HG03159 (cell line): ENCODE data around the gene ATF3.

Source experiments
- ATAC-seq: cut with Tn5 transposase; IDR thresholded peaks from one replicate; pipeline ENCODE4 v1.9.1; 2021; ENCODE audit warnings: mild to moderate bottlenecking, moderate library complexity; ENCODE audit not compliant: unreplicated experiment

ATF3 gene, protein sequence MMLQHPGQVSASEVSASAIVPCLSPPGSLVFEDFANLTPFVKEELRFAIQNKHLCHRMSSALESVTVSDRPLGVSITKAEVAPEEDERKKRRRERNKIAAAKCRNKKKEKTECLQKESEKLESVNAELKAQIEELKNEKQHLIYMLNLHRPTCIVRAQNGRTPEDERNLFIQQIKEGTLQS

DNA sequence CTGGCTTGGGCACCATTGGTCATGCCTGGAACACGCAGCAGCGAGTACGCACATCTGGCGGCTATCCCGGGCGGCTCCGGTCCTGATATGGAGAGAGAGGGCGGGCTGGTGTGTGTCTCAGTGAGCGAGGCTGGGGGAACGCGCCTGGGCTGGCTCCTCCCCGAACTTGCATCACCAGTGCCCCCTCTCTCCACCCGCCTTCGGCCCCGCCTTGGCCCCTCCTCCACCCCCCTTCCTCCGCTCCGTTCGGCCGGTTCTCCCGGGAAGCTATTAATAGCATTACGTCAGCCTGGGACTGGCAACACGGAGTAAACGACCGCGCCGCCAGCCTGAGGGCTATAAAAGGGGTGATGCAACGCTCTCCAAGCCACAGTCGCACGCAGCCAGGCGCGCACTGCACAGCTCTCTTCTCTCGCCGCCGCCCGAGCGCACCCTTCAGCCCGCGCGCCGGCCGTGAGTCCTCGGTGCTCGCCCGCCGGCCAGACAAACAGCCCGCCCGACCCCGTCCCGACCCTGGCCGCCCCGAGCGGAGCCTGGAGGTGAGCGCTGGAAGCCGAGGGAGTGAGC, at the start of gene ATF3:
Gene ATF3, plus strand, starts transcription at position 370 of the 567 bp plus-strand sequence. CDS start 6,261 bp downstream, outside the sequence.
- peak; percentile 65 for ATAC-seq

DNA sequence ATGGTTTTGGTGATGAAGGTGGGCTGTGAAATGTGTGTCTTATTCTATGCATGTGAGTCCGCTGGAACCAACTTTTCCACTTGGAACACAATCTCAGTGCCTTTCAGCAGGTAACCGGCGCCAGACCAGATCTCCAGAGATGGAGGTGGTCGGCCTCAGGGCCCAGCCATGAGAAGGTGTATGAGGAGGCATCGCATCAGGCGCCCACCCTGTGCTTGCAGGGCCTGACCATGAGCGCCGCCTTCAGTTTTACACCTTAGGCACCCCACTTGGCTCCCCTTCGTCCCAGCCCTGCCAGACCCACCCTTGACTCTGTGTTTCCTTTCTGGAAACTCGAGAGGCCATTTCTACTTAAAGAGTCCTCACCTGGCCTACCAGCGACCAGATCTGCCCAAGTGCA, 48.6 kb upstream of the ATF3 start:
- ATAC-seq, result no peak

DNA sequence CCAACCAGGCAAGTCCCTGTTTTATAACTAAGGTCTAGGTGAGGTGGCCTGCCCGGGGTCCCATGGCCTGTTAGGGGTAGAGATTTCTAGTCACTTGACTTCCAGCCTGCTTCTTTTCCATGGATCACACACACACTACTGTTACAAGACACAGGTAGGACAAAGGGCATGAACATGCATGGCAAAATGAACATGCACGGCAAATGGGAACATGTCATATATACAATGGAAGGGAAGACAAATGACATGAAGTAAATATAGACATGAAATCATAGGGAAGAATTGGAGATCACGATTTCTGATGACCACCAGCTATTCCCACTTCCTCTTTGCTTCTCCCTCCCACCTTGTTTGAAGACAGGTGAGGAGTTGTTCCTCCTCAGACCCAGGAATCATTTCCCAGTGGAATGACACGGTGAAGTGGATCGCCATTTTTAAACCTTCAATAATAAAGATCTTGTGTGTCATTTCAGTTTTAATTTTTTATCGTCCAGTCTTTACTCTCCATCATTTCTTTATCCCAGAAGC, 47.6 kb upstream of the ATF3 start:
- no peak for ATAC-seq

DNA sequence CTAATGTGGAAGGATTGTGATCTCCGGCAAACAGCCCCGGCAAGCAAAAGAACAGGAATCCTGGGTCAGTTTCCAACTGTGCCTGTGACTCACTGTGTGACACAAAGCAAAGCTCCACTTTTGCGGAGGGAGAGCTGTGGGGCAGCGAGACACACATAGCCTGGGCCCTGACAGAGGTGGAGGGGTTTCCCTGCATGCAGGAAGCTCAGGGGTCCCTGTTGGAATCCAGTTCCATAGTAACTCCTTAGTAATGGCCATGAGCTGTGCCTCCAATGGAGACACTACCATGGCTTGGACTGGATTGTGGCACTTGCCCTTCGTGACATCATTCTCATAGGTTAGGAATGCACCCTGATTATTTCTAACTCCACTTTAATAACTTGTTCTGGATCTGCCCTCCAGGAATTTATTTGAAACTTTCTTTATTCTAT, 47.0 kb upstream of the ATF3 start:
- ATAC-seq, result no peak

DNA sequence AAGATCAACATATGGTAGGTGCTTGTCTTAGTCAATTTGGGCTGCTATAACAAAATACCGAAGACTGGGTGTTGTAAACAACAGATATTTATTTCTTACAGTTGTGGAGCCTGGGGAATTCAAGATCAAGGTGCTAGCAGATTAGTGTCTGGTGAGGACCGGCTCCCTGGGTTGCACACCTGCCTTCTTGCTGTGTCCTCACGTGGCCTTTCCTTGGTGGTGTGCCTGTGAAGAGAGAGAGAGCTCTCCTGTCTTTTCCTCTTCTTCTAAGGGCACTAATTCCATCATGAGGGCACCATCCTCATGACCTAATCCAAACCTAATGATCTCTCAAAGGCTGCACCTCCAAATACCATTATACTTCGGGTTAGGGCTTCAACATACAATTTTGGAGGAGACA, 45.8 kb upstream of the ATF3 start:
- ATAC-seq, result no peak

DNA sequence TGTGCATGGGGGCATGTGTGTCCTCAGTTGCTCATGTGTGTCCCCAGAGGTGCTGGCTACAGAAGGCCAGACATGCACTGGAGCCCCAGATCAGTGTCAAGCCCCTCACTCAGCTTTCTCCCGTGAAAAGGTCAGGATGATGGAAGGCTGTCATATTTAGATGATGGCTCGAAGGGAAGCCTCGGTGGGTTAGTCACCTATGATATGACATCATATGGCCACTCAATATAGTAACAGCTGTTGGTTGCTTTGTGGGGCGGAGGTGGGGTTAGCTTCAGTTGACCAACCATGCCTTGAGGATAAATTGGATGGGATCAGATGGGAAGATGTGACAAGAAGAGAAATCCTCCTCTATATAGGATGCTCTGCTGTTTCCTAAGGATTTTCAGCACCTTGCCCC, 43.5 kb upstream of the ATF3 start:
- no peak for ATAC-seq

DNA sequence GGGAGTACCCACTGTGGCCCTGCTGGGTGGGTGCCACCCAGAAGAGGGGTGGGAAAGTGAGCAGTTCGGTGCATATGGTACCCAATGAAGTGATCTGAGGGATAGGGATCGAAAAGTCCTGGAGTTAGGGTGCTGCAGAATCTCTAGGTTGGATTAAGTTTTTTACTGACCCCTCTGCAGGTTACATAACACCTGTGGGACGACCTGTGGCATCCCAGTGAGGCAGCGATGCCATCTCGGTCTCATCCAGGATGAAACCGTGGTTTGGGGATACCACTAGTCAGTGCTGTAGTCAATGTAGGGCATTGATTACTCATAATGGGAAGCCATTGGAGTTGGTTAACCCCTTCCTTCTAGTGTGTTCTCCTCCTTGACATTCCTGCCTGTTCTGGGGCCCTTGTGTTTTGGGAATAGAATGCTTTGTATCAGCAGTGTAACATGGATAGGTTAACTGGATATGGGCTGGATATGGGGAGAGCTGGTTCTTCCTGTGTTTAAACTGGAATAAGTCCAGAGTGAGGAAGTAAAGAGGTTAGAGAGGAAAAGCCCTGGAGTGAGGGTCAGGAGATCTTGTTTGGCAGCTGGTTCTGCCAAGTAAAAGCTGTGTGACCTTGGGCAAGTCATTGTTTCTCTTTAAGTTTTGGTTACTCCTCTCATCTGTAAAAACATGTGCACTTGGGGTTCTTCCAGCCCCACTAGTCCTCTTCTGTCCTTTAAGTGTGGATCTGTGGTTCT, 42.8 kb upstream of the ATF3 start:
- ATAC-seq, result no peak

DNA sequence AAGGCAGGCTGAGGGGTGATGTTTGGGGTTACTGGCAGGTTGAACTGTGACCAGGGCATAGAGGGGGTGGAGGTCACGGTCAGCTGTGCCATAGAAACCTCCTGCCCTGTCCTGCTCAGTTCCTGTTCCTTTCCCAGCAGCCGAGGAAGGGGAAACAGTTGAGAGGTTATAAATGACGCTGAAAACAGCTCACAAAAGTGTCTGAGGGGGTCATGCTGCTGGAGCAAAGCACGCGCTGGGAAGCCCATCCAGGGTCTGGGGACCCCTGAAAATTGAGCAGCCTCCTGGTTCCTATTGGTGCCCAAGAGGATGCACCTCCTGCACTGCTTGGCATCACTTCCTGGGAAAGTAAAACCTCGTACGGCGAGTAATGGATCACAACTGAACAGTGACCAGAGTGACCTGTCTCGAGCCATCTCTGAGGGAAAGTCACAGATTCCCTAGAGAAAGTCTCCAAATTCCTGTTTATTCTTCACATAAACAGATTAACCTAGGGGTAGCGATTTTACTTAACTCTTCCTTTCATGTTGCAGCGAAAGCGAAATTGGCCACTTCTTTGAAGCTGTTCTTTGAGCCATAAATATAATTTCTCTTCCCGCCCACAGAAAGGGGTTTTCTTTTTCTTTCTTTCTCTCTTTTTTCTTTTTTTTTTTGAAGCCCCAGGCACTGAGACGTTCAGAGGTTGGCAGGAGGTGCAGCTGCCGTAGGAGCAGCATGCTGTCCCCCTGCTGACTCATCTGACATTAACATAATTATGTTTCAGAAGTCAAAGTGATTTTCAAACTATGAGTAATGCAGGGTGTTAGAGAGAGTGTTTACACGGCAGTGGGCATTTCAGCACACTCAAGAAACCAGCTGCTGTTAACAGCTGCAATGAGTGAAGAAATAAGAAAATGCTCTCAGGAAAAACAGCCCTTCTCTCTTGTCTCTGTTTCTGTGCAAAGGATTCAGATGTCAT, 41.8 kb upstream of the ATF3 start:
- ATAC-seq, result peak; percentile 99

DNA sequence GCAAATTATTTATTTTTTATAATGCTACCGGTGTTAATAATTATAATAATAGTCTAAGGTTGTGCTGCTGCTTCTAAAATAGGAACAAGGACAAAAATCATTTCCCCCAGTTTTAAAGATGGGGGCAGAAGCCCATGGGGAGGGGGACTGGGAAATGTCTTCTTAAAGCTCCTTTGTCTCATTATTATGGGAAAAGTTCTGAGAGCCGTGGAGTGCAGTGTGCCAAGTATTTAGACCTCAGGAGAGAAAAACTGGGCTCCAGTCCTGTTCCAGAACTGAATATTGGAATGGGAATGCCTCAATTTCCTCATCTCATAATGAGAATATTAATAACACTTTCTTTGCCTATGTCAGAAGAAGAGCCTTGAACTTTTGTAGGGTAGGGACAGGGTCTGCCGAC, 40.9 kb upstream of the ATF3 start:
- no peak for ATAC-seq

DNA sequence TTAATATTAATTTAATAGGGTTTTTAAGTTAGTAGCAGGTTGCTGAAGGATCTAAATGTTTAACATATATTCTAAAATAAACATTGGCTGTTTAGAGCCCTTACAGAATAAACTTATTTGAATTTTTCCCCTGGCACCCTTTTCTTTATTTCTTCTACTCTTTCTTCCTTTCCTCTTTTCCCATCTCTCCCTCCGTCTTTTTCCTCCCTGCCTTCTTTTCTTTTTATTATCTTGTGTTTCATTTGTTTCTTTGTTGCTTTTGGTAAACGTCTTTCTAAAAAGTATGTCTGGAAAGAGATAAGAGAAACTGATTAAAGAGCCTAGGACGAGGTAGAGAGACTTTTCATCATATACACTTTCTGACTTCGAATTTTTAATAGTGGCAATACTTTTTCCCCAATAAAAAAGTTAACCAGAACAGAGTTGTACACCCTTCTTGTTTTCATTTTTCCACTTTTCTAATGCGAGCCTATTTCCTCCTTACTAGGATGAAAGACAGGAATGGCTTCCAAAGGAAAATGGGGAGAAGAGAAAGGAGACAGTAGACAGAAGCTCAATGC, 39.5 kb upstream of the ATF3 start:
- ATAC-seq, result no peak

DNA sequence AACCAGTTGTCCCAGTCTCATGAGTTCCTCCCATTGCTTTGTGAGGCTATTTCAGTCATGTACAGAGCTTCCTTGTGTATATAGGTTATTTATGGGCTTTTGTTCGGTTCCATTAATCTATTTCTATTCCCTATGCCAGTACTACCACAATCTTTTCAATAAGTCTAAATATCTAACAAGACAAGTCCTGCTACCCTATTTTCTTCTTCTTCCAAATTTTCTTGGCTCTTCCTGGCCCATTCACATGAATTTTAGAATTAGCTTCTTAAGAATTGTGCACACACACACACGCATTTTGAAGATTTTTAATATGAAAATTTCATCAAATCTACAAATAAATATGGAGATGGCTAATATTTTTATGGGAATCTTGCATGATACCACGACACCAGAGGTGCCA, 33.8 kb upstream of the ATF3 start:
- no peak for ATAC-seq

DNA sequence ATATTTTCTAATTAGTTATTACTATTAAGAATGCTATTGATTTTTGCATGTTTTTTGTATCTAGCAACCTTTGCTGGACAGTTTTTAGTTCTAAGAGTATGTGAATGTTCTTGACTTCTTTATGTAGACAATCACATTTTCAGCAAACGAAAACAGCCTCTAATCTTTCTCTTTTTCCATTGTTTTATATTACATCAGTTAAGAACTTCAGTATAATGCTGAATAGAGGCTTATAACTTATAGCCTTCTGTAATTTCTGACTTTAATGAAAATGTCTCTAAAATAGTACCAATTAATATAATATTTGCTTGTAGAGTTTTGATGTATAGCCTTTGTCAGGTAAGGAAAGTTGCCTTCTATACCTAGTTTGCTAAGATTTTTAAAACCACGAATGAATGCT, 33.2 kb upstream of the ATF3 start:
- ATAC-seq, result no peak

DNA sequence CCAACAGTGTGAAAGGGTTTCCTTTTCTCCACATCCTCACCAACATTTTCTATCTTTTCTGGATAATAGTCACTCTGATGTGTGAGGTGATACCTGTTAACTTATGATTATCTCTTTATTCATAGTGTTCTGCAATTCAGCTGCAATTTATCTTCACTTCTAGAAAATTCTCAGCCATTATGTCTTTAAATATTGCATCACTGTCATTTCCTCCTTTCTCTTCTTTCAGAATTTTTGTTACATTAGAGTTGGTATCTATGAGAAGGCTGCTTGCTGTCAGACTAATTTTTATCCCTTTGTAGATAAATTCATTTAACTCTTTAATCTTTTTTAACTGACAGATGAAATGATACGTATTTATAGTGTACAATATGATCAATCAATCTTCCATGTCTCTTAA, 30.5 kb upstream of the ATF3 start:
- no peak for ATAC-seq

DNA sequence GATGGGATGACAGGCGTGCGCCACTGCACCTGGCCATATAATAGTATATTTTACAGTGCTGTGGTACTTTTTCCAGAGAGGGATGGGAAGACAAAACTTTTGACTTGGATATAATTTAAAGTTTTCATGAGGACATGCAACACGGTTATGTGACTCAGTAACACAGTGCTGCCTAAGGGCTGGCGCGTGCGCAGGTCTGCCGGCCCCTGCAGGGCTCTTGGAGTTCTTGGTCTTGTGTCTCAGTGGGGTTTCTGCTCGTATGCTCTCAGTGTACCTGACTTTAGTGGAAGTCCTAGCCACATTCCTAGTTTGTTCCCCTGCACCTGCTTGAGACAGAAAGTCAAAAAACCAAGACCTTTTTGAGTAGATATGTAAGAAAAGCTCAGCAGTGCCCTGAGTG, 27.5 kb upstream of the ATF3 start:
- no peak for ATAC-seq

DNA sequence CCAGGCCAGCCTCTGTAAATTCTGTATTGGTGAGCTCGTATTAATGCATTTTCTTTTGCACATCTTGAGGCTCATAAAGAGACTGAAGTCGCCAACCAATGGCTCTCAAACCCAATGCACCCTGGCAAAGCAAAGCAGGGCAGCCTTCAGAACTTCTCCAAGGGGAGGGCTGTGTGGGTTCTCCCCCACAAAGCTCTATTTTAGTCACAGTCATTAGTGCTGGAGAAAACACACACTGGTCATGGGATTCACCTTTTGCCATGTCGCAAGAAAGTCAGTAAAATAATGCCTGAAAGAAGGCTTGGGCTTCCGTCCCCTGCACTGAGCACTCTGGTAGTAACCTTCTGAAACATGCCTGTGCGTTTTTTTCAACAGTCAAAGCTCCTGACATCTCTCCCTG, 26.3 kb upstream of the ATF3 start:
- ATAC-seq, result no peak

DNA sequence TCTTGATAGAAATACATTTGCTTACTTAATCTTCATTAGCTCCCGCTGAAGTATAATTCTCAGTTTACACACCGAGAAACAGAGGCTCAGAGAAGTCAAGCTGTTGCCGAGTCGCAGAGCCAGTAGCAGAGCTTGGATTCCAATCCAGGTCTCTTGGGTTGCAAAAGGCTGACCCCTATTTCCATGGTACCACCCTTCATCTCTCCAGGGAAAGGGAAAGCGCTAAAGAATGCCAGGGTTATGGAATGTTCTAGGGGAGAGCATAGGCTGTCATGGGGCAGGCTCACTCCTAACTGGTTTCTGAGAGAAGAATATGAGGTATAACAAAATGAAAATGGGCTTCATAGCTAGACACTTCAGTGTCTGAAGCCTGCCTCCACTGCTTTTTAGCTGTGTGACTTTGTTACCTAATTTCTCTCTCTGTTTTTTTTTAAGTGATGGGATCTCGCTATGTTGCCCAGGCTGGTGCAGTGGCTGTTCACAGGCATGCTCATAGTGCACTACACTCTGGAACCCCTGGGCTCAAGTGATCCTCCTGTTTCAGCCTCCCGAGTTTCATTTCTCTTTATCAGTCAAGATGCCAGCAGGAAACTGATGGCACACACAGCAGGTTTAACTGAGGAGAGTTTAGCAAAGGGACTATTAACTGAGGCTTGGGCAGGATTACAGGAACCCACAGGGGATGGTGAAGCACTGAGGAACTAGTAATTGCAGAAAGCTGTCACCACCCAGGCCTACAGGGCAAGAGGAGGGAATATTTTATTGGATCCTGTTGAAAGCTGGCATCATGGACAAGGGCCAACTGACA, 25.5 kb upstream of the ATF3 start:
- ATAC-seq, result no peak

DNA sequence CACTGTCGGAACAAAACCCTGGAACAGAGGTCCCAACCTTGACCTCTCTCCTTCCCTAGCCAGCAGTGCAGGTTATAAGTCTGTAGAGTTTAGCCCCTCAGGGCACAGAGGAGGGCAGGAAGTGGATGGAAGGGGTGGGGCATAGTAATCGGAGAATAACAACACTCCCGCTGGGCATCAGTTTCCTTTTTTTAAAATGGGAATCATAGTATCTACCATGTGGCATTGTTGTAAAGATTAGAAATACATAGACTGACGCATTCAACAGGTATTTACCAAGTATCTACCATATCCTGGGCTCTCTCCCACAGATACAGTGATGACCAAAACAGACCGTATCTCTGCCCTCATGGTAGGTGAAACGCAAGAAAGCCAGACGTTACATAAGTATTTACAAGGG, 24.9 kb upstream of the ATF3 start:
- ATAC-seq, result no peak

DNA sequence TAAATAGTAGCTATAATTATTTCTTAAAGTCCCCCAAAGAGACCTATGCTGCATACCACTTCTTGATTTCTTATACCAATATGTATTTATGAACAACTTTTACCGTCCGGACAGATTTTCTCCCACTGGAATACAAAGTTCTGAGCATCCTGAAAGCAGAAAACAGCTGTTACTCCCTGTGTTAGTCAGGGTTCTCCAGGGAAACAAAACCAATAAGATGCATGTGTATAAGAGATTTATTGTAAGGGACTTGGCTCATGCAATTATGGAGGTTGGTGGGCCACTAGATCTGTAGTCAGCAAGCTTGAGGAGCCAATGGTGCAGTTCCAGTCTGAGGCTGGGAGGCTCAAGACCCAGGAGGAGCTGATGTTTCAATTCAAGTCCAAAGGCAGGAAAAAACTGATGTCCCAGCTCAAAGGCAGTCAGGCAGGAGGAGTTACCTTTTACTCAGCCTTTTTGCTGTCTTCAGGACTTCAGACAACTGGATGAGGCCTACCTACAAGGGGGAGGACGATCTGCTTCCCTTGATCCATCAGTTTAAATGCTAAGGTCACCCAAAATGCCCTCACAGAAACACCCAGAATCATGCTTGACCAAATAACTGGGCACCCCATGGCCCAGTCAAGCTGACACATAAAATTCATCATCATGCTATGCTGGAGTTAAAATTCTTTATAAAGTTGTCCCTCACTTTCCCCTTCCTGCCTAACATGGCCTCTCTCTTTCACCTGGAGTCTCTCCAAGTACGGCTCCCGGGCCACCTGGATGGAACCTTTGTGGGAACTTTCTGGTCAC, 24.3 kb upstream of the ATF3 start:
- ATAC-seq, result no peak

DNA sequence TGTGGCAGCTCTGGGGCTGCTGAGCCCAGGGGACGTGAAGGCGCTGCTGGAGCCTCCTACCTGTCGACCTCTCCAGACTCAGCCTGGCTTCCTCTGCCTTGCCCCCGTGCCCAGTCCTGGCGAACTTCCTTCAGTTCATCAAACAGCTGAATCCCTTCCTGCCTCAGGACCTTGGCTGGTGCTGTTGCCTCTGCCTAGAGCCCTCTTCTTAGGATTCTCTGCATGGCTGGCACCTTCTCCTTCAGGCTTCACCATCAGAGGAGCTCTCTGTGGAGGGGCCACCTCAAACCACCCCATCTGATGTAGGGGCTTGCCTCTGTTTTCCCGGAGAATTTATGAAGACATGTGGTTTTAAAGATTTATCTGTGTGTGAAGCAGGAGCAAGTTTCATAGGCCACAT, 23.4 kb upstream of the ATF3 start:
- ATAC-seq, result no peak
